ENCODE results near the gene FNDC3B.
"Not testable (repeated sequence)": the region's sequence is repeated elsewhere in the genome, so short reads cannot be mapped to it uniquely, and the experiment has no call there.

Gene FNDC3B

GRCh38 chr3:172031996-172032395 is 7.4 kb upstream of the FNDC3B start:
- no peak for DNase-seq (ENCODE audit: low read depth)

DNA sequence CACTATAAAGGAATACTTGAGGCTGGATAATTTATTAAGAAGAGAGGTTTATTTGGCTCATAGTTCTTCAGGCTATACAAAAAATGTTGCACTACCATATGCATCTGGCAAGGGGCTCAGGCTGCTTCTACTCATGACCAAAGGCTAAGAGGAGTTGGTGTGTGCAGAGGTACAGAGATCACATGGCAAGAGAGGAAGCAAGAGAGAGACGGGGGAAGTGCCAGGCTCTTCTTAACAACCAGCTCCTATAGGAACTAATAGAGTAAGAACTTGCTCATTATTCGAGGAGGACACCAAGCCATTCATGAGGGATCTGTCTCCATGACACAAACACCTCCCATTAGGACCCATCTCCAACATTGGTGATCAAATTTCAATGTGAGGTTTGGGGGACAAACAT is 6.0 kb upstream of the FNDC3B start:
- DNase-seq (ENCODE audit: low read depth): no peak

DNA sequence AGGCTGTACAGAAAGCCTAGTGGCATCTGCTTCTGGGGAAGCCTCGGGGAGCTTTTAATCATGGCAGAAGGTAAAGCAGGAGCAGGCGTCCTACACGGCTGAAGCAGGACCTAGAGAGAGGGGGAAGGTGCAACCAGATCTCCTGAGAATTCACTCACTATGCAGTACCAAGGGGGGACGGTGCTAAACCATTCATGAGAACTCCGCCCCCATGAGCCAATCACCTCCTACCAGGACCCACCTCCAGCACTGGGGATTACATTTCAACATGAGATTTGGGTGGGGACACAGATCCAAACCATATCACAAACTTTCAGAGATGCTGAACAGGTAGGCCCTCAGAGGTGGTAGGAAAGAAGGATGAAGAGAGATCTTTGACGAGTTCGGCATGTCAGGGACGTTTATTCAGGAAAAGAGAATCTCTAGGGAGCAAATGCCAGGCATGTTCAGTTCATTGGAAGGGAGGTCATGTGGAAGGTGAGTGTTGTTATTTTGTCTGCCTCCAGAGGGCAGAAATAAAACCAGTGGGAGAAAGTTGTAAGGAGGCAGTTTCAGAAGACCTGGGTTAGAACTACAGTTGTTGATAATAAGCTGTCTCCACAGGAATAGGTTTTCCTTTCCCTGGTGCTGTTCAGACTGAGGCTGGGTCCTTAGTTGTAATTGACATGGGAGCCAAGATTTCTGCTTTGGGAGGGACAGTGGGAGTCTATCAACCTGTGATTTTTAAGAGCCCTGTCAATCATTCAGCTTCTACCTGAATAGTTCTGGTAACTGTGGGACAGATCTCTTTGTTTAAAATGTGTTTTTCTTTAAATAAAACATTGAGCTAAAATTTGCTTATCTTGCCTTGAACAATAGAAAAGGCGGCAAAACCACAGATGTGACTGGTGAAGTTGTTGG is 4.3 kb upstream of the FNDC3B start:
- DNase-seq (ENCODE audit: low read depth): no peak

GRCh38 chr3:172036541-172037215 is 2.7 kb upstream of the FNDC3B start:
- DNase-seq (ENCODE audit: low read depth): no peak

- DNase-seq (ENCODE audit: low read depth): no peak
Observed at GRCh38 chr3:172038798-172039435, 461 bp upstream of the FNDC3B start.

- no peak for DNase-seq (ENCODE audit: low read depth)
Observed at GRCh38 chr3:172040078-172040980, 951 bp downstream of the FNDC3B start.

DNA sequence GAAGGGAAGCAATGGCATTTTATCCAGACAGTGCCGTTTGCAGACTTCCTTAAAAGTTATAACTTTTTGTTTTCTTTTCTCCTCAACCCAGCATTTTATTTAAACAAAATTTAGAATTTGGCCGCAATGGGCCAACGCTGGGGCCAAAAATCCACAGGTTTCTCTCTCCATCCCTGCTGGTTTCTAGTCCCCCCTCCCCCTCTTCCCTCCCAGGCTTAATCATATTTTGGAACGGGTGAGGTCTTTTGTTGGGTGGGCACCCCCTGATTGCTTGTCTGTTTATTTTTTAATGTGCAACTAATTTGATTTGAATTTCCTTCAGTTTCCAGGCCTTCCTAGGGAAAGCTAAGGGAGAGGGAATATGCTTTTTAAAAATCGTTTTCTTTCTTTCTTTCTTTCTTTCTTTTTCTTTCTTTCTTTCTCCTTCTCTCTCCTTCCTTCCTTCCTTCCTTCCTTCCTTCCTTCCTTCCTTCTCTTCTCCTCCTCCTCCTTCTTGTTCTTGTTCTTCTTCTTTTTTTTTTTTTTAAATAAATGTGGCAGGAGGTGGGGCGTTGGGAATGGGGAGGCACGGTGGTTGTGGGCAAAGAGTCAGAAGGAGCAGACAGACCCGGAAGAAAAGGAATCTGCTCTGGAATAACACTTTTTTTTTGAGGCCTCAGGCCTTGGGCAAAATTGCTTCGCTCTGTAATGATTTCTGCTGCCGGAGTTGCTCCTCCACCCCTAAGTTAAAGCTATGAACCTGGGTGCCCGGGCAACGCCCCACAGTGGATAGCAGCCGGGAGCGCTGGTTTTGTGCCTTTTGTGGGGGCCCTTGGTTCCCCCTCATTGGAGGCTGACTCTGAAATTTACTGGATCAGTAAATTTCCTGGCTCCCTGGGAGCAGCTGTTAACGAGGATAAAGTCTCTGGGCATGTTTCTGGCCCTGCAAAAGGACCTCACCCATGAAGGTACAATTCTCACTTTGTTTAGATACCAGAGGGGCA is 1.9 kb downstream of the FNDC3B start:
- no peak for DNase-seq (ENCODE audit: low read depth)

- no peak for DNase-seq (ENCODE audit: low read depth)
Observed at GRCh38 chr3:172042136-172042662, 2.8 kb downstream of the FNDC3B start.

- DNase-seq (ENCODE audit: low read depth): not testable (repeated sequence)
Observed at GRCh38 chr3:172042663-172043179, 3.3 kb downstream of the FNDC3B start.

- DNase-seq (ENCODE audit: low read depth): no peak
Observed at GRCh38 chr3:172043233-172043632, 3.9 kb downstream of the FNDC3B start.

- DNase-seq (ENCODE audit: low read depth): no peak
Observed at GRCh38 chr3:172043766-172044165, 4.4 kb downstream of the FNDC3B start.

GRCh38 chr3:172044833-172045585 is 5.6 kb downstream of the FNDC3B start:
- DNase-seq (ENCODE audit: low read depth): no peak

- DNase-seq (ENCODE audit: low read depth): no peak
Observed at GRCh38 chr3:172046268-172046915, 7.0 kb downstream of the FNDC3B start.

GRCh38 chr3:172047567-172048115 is 8.3 kb downstream of the FNDC3B start:
- DNase-seq (ENCODE audit: low read depth): no peak

DNA sequence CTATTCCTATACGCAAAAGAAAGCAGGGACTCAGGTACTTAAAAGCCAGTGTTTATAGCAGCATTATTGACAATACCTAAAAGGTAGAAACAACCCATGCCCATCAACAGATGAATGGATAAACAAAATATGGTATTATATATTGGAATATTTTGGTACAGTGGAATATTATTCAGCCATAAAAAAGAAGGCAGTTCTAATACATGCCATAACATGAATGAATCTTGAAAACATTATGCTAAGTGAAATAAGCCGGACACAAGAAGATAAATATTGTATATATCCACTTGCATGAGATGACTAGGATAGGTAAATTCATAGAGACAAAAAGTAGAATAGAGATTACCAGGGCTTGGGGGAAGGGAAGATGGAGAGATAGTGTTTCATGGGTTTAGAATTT is 9.2 kb downstream of the FNDC3B start:
- DNase-seq (ENCODE audit: low read depth): no peak

DNA sequence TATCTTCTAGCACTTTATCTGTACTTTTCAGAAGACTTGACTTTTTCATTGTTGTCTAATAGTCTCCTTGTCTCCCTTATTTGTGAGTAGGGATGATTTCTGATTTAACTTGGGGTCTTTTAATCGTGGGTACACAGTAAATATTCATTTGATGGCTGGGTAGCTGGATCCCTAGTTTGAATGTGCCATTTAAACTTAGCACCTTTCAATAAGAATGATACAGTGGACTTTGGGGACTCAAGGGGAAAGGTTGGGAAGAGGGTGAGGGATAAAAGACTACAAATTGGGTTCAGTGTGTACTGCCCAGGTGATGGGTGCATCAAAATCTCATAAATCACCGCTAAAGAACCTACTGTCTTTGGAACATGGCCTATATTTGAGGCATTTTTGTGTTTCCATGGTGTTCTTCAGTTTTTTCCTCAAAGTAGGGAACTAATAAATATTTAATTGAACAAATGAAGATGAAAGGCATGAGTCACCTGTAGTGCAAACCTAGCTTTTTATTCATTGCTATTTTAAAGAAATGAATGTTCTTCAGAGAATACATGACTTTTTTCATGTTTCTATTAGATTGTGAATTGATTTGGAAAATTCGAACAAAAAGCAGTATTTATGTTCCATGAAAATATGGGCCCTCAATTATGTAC is 12.1 kb downstream of the FNDC3B start:
- DNase-seq (ENCODE audit: low read depth): no peak

- DNase-seq (ENCODE audit: low read depth): no peak
Observed at GRCh38 chr3:172051957-172052354, 12.6 kb downstream of the FNDC3B start.

DNA sequence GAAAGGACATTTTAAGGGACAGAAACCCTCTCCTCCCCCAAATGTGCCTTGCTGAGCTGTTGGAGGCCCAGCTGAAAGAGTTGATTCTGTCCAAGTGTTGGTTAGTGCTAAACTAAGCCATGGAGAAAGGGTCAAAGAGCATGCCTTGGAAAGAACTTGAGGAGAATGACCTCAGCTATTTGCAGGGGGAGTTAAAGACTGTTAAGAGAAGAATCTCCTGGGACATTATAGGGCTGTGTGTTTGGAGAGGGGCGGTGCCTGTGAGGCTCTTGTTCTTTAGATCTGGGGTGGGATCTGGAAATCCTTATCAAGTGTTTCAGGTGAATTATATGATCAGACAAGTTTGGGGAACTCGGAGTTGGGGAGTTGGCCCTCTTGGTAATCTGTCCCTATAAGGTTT is 13.0 kb downstream of the FNDC3B start:
- DNase-seq (ENCODE audit: low read depth): no peak
